IgD-negative memory B cell (primary cell): ENCODE results near the gene CERS1. TPM values are rescaled to one million over a fixed set of nuclear protein-coding genes. Genes with fewer than 3 reads are reported as not detected.
A peak's percentile ranks its signal among the peaks of the same experiment; 100 is the strongest.

ENCODE experiments used
- H3K27ac Mint-ChIP-seq, 3 donors: one replicate each; pipeline ENCODE4 v1.8.0; 2020 to 2022; ENCODE audit warnings: mild to moderate bottlenecking in 3 of 3, mixed read lengths in 3 of 3, moderate library complexity in 1 of 3
- H3K27me3 Mint-ChIP-seq: one replicate; pipeline ENCODE4 v1.8.0; 2021; ENCODE audit warnings: mixed read lengths
- H3K36me3 Mint-ChIP-seq: one replicate; pipeline ENCODE4 v1.8.0; 2020; ENCODE audit warnings: mild to moderate bottlenecking, mixed read lengths
- H3K4me1 Mint-ChIP-seq, 3 donors: one replicate each; pipeline ENCODE4 v1.8.0; 2020 to 2022; ENCODE audit warnings: mixed read lengths in 3 of 3, mild to moderate bottlenecking in 1 of 3
- H3K4me3 Mint-ChIP-seq, 4 donors: one replicate each; pipeline ENCODE4 v1.8.0; 2020 to 2022; ENCODE audit warnings: mild to moderate bottlenecking in 4 of 4, mixed read lengths in 4 of 4, moderate library complexity in 3 of 4
- H3K9me3 Mint-ChIP-seq, 3 donors: one replicate each; pipeline ENCODE4 v1.8.0; 2020 to 2021; ENCODE audit warnings: mixed read lengths in 3 of 3, mild to moderate bottlenecking in 1 of 3
- polyA plus RNA-seq: library from polyadenylated mRNA; unstranded; fragments of 300-500 nt; fragmentation: Illumina TruSeq; gene quantifications from one replicate; pipeline ENCODE4 v1.2.3, GENCODE V29; 2021

The CERS1 gene
- polyA plus RNA-seq, 1 donor from 2014 or later, result not detected

GRCh38 chr19:18853755-18854427 is 42.1 kb downstream of the CERS1 start:
- H3K4me1 Mint-ChIP-seq, result peaks cover 10 to 18% (median 15%) of the 10 kb centered on the region in 3 donors
- no peaks in the 10 kb centered on the region for H3K27me3 Mint-ChIP-seq
- H3K27ac Mint-ChIP-seq, result peak overlapping the region in 1 of 3 donors; percentile 67
- peaks cover 5% of the 10 kb centered on the region for H3K36me3 Mint-ChIP-seq
- no peaks in the 10 kb centered on the region for H3K9me3 Mint-ChIP-seq
- H3K4me3 Mint-ChIP-seq, result no peak overlapping the region

GRCh38 chr19:18852648-18853047 is 43.3 kb downstream of the CERS1 start:
- Mint-ChIP-seq H3K27ac (peak overlapping the region in 1 of 3 donors; percentile 26), H3K4me3 (no peak overlapping the region), H3K27me3 (no peaks in the 10 kb centered on the region), H3K9me3 (no peaks in the 10 kb centered on the region), H3K4me1 (peaks cover 19 to 25% (median 24%) of the 10 kb centered on the region in 3 donors), H3K36me3 (peaks cover 6% of the 10 kb centered on the region)

GRCh38 chr19:18851673-18852325 is 44.2 kb downstream of the CERS1 start:
- no peaks in the 10 kb centered on the region for H3K27me3 Mint-ChIP-seq
- peak overlapping the region in 1 of 3 donors; percentile 53 for H3K27ac Mint-ChIP-seq
- peaks cover 27 to 31% (median 31%) of the 10 kb centered on the region in 3 donors for H3K4me1 Mint-ChIP-seq
- H3K36me3 Mint-ChIP-seq, result peaks cover 6% of the 10 kb centered on the region
- H3K9me3 Mint-ChIP-seq, result no peaks in the 10 kb centered on the region
- no peak overlapping the region for H3K4me3 Mint-ChIP-seq

GRCh38 chr19:18850471-18851375 is 45.2 kb downstream of the CERS1 start:
- peaks cover 32 to 36% (median 36%) of the 10 kb centered on the region in 3 donors for H3K4me1 Mint-ChIP-seq
- peaks cover 6% of the 10 kb centered on the region for H3K36me3 Mint-ChIP-seq
- H3K27me3 Mint-ChIP-seq, result no peaks in the 10 kb centered on the region
- H3K4me3 Mint-ChIP-seq, result peak overlapping the region in 2 of 4 donors; percentile 69 to 76
- no peaks in the 10 kb centered on the region for H3K9me3 Mint-ChIP-seq
- peak overlapping the region in 2 of 3 donors; percentile 39 to 82 for H3K27ac Mint-ChIP-seq

GRCh38 chr19:18849838-18850400 is 46.0 kb downstream of the CERS1 start:
- Mint-ChIP-seq H3K36me3 (peaks cover 6% of the 10 kb centered on the region), H3K4me3 (peak overlapping the region in 3 of 4 donors; percentile 76 to 91 (median 86)), H3K9me3 (no peaks in the 10 kb centered on the region), H3K4me1 (peaks cover 36 to 41% (median 36%) of the 10 kb centered on the region in 3 donors), H3K27ac (peak overlapping the region; percentile 82 to 94 (median 92)), H3K27me3 (no peaks in the 10 kb centered on the region)

- no peaks in the 10 kb centered on the region for H3K27me3 Mint-ChIP-seq
- H3K36me3 Mint-ChIP-seq, result peaks cover 5% of the 10 kb centered on the region
- no peaks in the 10 kb centered on the region for H3K9me3 Mint-ChIP-seq
- H3K27ac Mint-ChIP-seq, result peak overlapping the region; percentile 82 to 94 (median 92)
- peak overlapping the region in 3 of 4 donors; percentile 76 to 91 (median 86) for H3K4me3 Mint-ChIP-seq
- peaks cover 36 to 45% (median 40%) of the 10 kb centered on the region in 3 donors for H3K4me1 Mint-ChIP-seq
Measured at GRCh38 chr19:18848878-18849661, 46.9 kb downstream of the CERS1 start.

GRCh38 chr19:18847549-18848463 is 48.2 kb downstream of the CERS1 start:
- Mint-ChIP-seq H3K9me3 (no peaks in the 10 kb centered on the region), H3K36me3 (peaks cover 2% of the 10 kb centered on the region), H3K4me1 (peaks cover 44 to 57% (median 51%) of the 10 kb centered on the region in 3 donors), H3K27me3 (no peaks in the 10 kb centered on the region), H3K4me3 (peak overlapping the region in 3 of 4 donors; percentile 41 to 91 (median 85)), H3K27ac (peak overlapping the region in 2 of 3 donors; percentile 10 to 94)

GRCh38 chr19:18846862-18847548 is 49.0 kb downstream of the CERS1 start:
- peak overlapping the region in 2 of 3 donors; percentile 10 to 73 for H3K27ac Mint-ChIP-seq
- no peaks in the 10 kb centered on the region for H3K9me3 Mint-ChIP-seq

GRCh38 chr19:18845961-18846360 is 50.0 kb downstream of the CERS1 start:
- Mint-ChIP-seq H3K27ac (peak overlapping the region in 1 of 3 donors; percentile 60), H3K27me3 (no peaks in the 10 kb centered on the region), H3K36me3 (peaks cover 5% of the 10 kb centered on the region), H3K9me3 (no peaks in the 10 kb centered on the region), H3K4me1 (peaks cover 54 to 70% (median 62%) of the 10 kb centered on the region in 3 donors), H3K4me3 (peak overlapping the region in 1 of 4 donors; percentile 53)

More at GRCh38 chr19:18846862-18847548, 49.0 kb downstream of the CERS1 start:
- H3K27me3 Mint-ChIP-seq, result no peaks in the 10 kb centered on the region
- peaks cover 5% of the 10 kb centered on the region for H3K36me3 Mint-ChIP-seq
- H3K4me3 Mint-ChIP-seq, result peak overlapping the region in 3 of 4 donors; percentile 41 to 79 (median 47)
- H3K4me1 Mint-ChIP-seq, result peaks cover 47 to 60% (median 54%) of the 10 kb centered on the region in 3 donors

GRCh38 chr19:18844806-18845329 is 51.1 kb downstream of the CERS1 start:
- Mint-ChIP-seq H3K27me3 (no peaks in the 10 kb centered on the region), H3K27ac (no peak overlapping the region), H3K4me1 (peaks cover 59 to 72% (median 63%) of the 10 kb centered on the region in 3 donors), H3K36me3 (peaks cover 5% of the 10 kb centered on the region), H3K4me3 (no peak overlapping the region), H3K9me3 (no peaks in the 10 kb centered on the region)

GRCh38 chr19:18843960-18844359 is 52.0 kb downstream of the CERS1 start:
- Mint-ChIP-seq H3K9me3 (no peaks in the 10 kb centered on the region), H3K4me1 (peaks cover 52 to 67% (median 58%) of the 10 kb centered on the region in 3 donors), H3K4me3 (no peak overlapping the region), H3K36me3 (peaks cover 5% of the 10 kb centered on the region), H3K27me3 (no peaks in the 10 kb centered on the region), H3K27ac (peak overlapping the region in 2 of 3 donors; percentile 23 to 62)

- Mint-ChIP-seq H3K4me3 (peak overlapping the region in 2 of 4 donors; percentile 75 to 88), H3K4me1 (peaks cover 52 to 65% (median 61%) of the 10 kb centered on the region in 3 donors), H3K36me3 (peaks cover 3% of the 10 kb centered on the region), H3K27ac (peak overlapping the region; percentile 46 to 89 (median 55)), H3K9me3 (no peaks in the 10 kb centered on the region), H3K27me3 (no peaks in the 10 kb centered on the region)
Measured at GRCh38 chr19:18842166-18842565, 53.8 kb downstream of the CERS1 start.
